HepG2 (cell line): ENCODE results near the gene L3MBTL3. TPM values are rescaled to one million over a fixed set of nuclear protein-coding genes. Genes with fewer than 3 reads are reported as not detected.

Experiments
- ATAC-seq: fragments of 200-7000 bp; cut with Tn5 transposase; 3 replicates; pipeline ENCODE4 v1.9.1; 2020; ENCODE audit warnings: mild to moderate bottlenecking, moderate library complexity
- BruUV-seq: library from RNA; stranded (reverse); fragments of 400-500 nt; replicated peaks from 2 replicates; lab custom pipeline; 2021; lab: Mats Ljungman, UMichigan
- CTCF ChIA-PET: fragments of 300-600 bp; formaldehyde crosslinking; extraction: SDS; loops from one replicate; lab custom pipeline; 2021; ENCODE audit warnings: low total read pairs, inconsistent platforms, low intra/inter-chr PET ratio; lab: Yijun Ruan, JAX
- POLR2A ChIA-PET: fragments of 350-600 bp; sonication (Branson Sonifier 250); formaldehyde crosslinking; loops from one replicate; lab custom pipeline; 2020; ENCODE audit warnings: antibody characterized with exemption, inconsistent platforms; lab: Yijun Ruan, JAX
- DNase-seq: peaks from one replicate; pipeline ENCODE4 v3.0.0-alpha.2; 2015; ENCODE audit warnings: low spot score
- FAIRE-seq: peaks from 3 replicates; lab custom pipeline; 2011; peaks lifted over from hg19 to GRCh38; lab: Jason Lieb, UNC
- H2AFZ ChIP-seq: one replicate; pipeline ENCODE4 v1.6.1; 2011; ENCODE audit warnings: low read length, inconsistent platforms
- H3K27ac ChIP-seq: fragments of 300-600 bp; 3 replicates; pipeline ENCODE4 v1.8.0; 2011; ENCODE audit warnings: mixed run types, mild to moderate bottlenecking, mixed read lengths, low read length, inconsistent platforms; ENCODE audit not compliant: insufficient read depth; ENCODE audit errors: extremely low read length
- H3K27me3 ChIP-seq, 2 experiments: fragments of 200-600 bp in 1 of 2; 2 replicates in 1 of 2; 3 replicates in 1 of 2; pipeline versions ENCODE4 v1.6.0 to v1.8.0; 2011; ENCODE audit warnings: low read length in 2 of 2, mild to moderate bottlenecking in 2 of 2, moderate library complexity in 2 of 2, inconsistent platforms in 1 of 2; ENCODE audit not compliant: insufficient read depth in 2 of 2, control insufficient read depth in 1 of 2
- H3K36me3 ChIP-seq, 2 experiments: fragments of 200-600 bp in 1 of 2; replicated peaks in 1 of 2; 2 replicates in 1 of 2; 3 replicates in 1 of 2; pipeline versions ENCODE4 v1.5.1 to v1.8.0; 2011; ENCODE audit warnings: low read length in 2 of 2, inconsistent platforms in 1 of 2; ENCODE audit not compliant: insufficient read depth in 2 of 2, control insufficient read depth in 1 of 2
- H3K4me1 ChIP-seq: 2 replicates; pipeline ENCODE4 v1.5.1; 2012; ENCODE audit warnings: low read length, inconsistent platforms; ENCODE audit not compliant: insufficient read depth
- H3K4me2 ChIP-seq: 2 replicates; pipeline ENCODE4 v1.6.0; 2011; ENCODE audit warnings: low read depth, low read length, inconsistent platforms
- H3K4me3 ChIP-seq, 3 experiments: fragments of 200-600 bp in 1 of 3; sonication (generic), shearing (Covaris generic) in 1 of 3; replicated peaks in 1 of 3; 2 replicates each; pipeline ENCODE4 v1.5.1; 2011 to 2016; ENCODE audit warnings: low read length in 3 of 3, inconsistent platforms in 2 of 3, low read depth in 2 of 3, mild to moderate bottlenecking in 2 of 3, control low read depth in 1 of 3, mixed read lengths in 1 of 3; ENCODE audit not compliant: insufficient read depth in 1 of 3
- H3K79me2 ChIP-seq: one replicate; pipeline ENCODE4 v1.6.1; 2011; ENCODE audit warnings: low read length, inconsistent platforms; ENCODE audit not compliant: insufficient read depth
- H3K9ac ChIP-seq: 2 replicates; pipeline ENCODE4 v1.6.0; 2011; ENCODE audit warnings: mild to moderate bottlenecking, low read depth, low read length, inconsistent platforms; ENCODE audit not compliant: insufficient read depth
- H3K9me3 ChIP-seq: 2 replicates; pipeline ENCODE4 v1.5.1; 2012; ENCODE audit warnings: mild to moderate bottlenecking, low read length
- H4K20me1 ChIP-seq: 2 replicates; pipeline ENCODE4 v1.6.0; 2011; ENCODE audit warnings: inconsistent platforms, mild to moderate bottlenecking, low read length, moderate library complexity; ENCODE audit not compliant: insufficient read depth
- AGO1 ChIP-seq: fragments of 200-400 bp; formaldehyde crosslinking; IDR thresholded peaks from 2 replicates; pipeline ENCODE4 v1.6.1; 2017; ENCODE audit warnings: mild to moderate bottlenecking, low read depth, low read length, moderate library complexity; ENCODE audit not compliant: poor library complexity, severe bottlenecking
- AHR ChIP-seq: IDR thresholded peaks from 2 replicates; pipeline ENCODE4 v1.6.1; 2018; ENCODE audit warnings: missing genetic modification reagents, missing compliant biosample characterization
- CHD2 ChIP-seq: IDR thresholded peaks from 2 replicates; pipeline ENCODE4 v1.6.1; 2011; ENCODE audit warnings: low read depth, low read length, improper control_type of control experiment
- FOSL1 ChIP-seq: sonication (generic); formaldehyde crosslinking; IDR thresholded peaks from 2 replicates; pipeline ENCODE4 v1.9.0; 2021; ENCODE audit warnings: missing genetic modification reagents, borderline replicate concordance
- HINFP ChIP-seq: sonication (generic); formaldehyde crosslinking; IDR thresholded peaks from 2 replicates; pipeline ENCODE4 v1.4.0; 2020; ENCODE audit warnings: low read depth, mild to moderate bottlenecking, missing genetic modification reagents
- ISX ChIP-seq: sonication (generic); formaldehyde crosslinking; conservative IDR thresholded peaks from 2 replicates; pipeline ENCODE4 v1.5.0; 2020; ENCODE audit warnings: missing genetic modification reagents
- NFIB ChIP-seq: sonication (generic); formaldehyde crosslinking; IDR thresholded peaks from 2 replicates; pipeline ENCODE4 v1.9.0; 2021; ENCODE audit warnings: missing genetic modification reagents, mild to moderate bottlenecking, borderline replicate concordance
- RFXAP ChIP-seq: sonication (generic); formaldehyde crosslinking; IDR thresholded peaks from 2 replicates; pipeline ENCODE4 v1.4.0; 2020; ENCODE audit warnings: missing genetic modification reagents, borderline replicate concordance
- SMAD1 ChIP-seq: sonication (generic); formaldehyde crosslinking; IDR thresholded peaks from 2 replicates; pipeline ENCODE4 v1.4.0; 2020; ENCODE audit warnings: missing genetic modification reagents, low read depth, mild to moderate bottlenecking, borderline replicate concordance
- SMAD3 ChIP-seq: sonication (generic); formaldehyde crosslinking; IDR thresholded peaks from 2 replicates; pipeline ENCODE4 v1.4.0; 2020; ENCODE audit warnings: missing genetic modification reagents
- TEAD3 ChIP-seq: optimal IDR thresholded peaks from 2 replicates; pipeline ENCODE3; 2016; ENCODE audit warnings: borderline replicate concordance
- TRIM22 ChIP-seq: fragments of 450-650 bp; IDR thresholded peaks from 2 replicates; pipeline ENCODE4 v1.6.1; 2017
- ZFP1 ChIP-seq: IDR thresholded peaks from 2 replicates; pipeline ENCODE4 v1.6.1; 2016
- ZKSCAN8 ChIP-seq: IDR thresholded peaks from 2 replicates; pipeline ENCODE4 v1.6.1; 2016; ENCODE audit warnings: borderline replicate concordance, missing genetic modification reagents, missing compliant biosample characterization
- ZNF121 ChIP-seq: sonication (generic); formaldehyde crosslinking; IDR thresholded peaks from 2 replicates; pipeline ENCODE4 v1.5.0; 2020; ENCODE audit warnings: mild to moderate bottlenecking, missing genetic modification reagents
- ZNF207 ChIP-seq: fragments of 450-650 bp; IDR thresholded peaks from 2 replicates; pipeline ENCODE4 v1.6.1; 2016; ENCODE audit warnings: antibody characterized with exemption, borderline replicate concordance
- ZNF230 ChIP-seq: sonication (generic); formaldehyde crosslinking; IDR thresholded peaks from 2 replicates; pipeline ENCODE4 v1.4.0; 2020; ENCODE audit warnings: mild to moderate bottlenecking, missing genetic modification reagents
- ZNF282 ChIP-seq: fragments of 450-650 bp; IDR thresholded peaks from 2 replicates; pipeline ENCODE4 v1.6.1; 2018; ENCODE audit not compliant: partially characterized antibody
- ZNF569 ChIP-seq: sonication (generic); formaldehyde crosslinking; IDR thresholded peaks from 2 replicates; pipeline ENCODE4 v1.5.0; 2020; ENCODE audit warnings: mild to moderate bottlenecking, missing genetic modification reagents, moderate library complexity, borderline replicate concordance
- ZNF7 ChIP-seq: IDR thresholded peaks from 2 replicates; pipeline ENCODE4 v1.6.1; 2016; ENCODE audit warnings: missing biosample characterization, missing genetic modification reagents
- ZNF710 ChIP-seq: sonication (generic); formaldehyde crosslinking; IDR thresholded peaks from 2 replicates; pipeline ENCODE4 v1.5.0; 2020; ENCODE audit warnings: mild to moderate bottlenecking, missing genetic modification reagents, borderline replicate concordance
- ZNF720 ChIP-seq: sonication (generic); formaldehyde crosslinking; IDR thresholded peaks from 2 replicates; pipeline ENCODE4 v1.4.0; 2020; ENCODE audit warnings: missing genetic modification reagents
- WGBS: methylation state at CpG from one replicate; pipeline ENCODE4 v1.1.6; 2017; ENCODE audit warnings: low lambda C conversion rate; 5-methylcytosine and 5-hydroxymethylcytosine counted together
- in situ Hi-C: cut with HindIII; loops from 2 replicates; pipeline ENCODE4 v1.10.0; 2017; ENCODE audit warnings: low pct_unique_long_range_greater_than_20kb; ENCODE audit not compliant: extremely low pct_ligation_motif_present
- intact Hi-C: fragments of 100-400 bp; cut with micrococcal nuclease; formaldehyde crosslinking; loops from one replicate; pipeline ENCODE4 v1.10.0; 2022; ENCODE audit not compliant: unreplicated experiment
- polyA plus RNA-seq, 8 experiments: library from polyadenylated mRNA; depleted of rRNA in 3 of 8; stranded (reverse) in 7 of 8; unstranded in 1 of 8; fragments of >200 nt; fragmentation: Illumina TruSeq in 4 of 8; extraction: Trizol in 4 of 8; gene quantifications; 2 replicates each; pipeline versions ENCODE4 v1.2.1 to v1.2.3, GENCODE V29; 2011 to 2016; ENCODE audit warnings: low read depth in 4 of 8, missing spikeins in 1 of 8, mixed read lengths in 1 of 8; ENCODE audit not compliant: insufficient read depth in 1 of 8
- total RNA-seq, 5 experiments: library from RNA; depleted of rRNA; stranded (reverse); fragments of >200 nt; fragmentation: Illumina TruSeq; extraction: Trizol; gene quantifications; 2 replicates each; pipeline ENCODE4 v1.2.3, GENCODE V29; 2016; ENCODE audit warnings: low read depth in 1 of 5

Gene L3MBTL3
- total and polyA plus RNA-seq, 2 of the 13 experiments (the other 11 are each of a cell fraction or from before 2014, with no cell fraction given) = 1.5 to 2.5 TPM

GRCh38 chr6:130176378-130176777, 158.0 kb downstream of the L3MBTL3 start (continued):
- TF ChIP-seq CHD2 = no peak
- TF ChIP-seq ZNF121 (CRISPR knock-in tag) = no peak
- no peak for TF ChIP-seq NFIB (CRISPR knock-in tag)
- no peak for TF ChIP-seq RFXAP

GRCh38 chr6:130178692-130179091, 160.3 kb downstream of the L3MBTL3 start:
- Histone ChIP-seq H3K9me3 (no peaks in the 10 kb centered on the region), H3K36me3 (no peaks in the 10 kb centered on the region), H2AFZ (no peak overlapping the region), H3K27me3 (no peaks in the 10 kb centered on the region; a peak in 2 of 5 replicates), H3K4me2 (no peak overlapping the region), H4K20me1 (no peaks in the 10 kb centered on the region), H3K79me2 (no peaks in the 10 kb centered on the region), H3K27ac (no peak overlapping the region), H3K4me1 (no peaks in the 10 kb centered on the region), H3K4me3 (no peak overlapping the region), H3K9ac (no peak overlapping the region)
- DNase-seq (peak; percentile 39), ATAC-seq (peak; percentile 83), FAIRE-seq (no peak)
- POLR2A ChIA-PET = no interaction called here
- intact Hi-C loops (no loop called here), in situ Hi-C loops (no loop called here)
- CTCF ChIA-PET = no interaction called here
- no TSS peak for BruUV-seq
- 41% methylated on average over 1 of the region's 1 CpG for WGBS
- no peak for TF ChIP-seq ZNF710 (CRISPR knock-in tag)
- TF ChIP-seq TEAD3 = peak; percentile 74
- no peak for TF ChIP-seq TRIM22
- no peak for TF ChIP-seq ZNF7 (CRISPR knock-in tag)
- TF ChIP-seq ZNF282 = no peak
- TF ChIP-seq FOSL1 (CRISPR knock-in tag) = peak; percentile 37; the same call in 1 of the 2 replicates
- 0 out of 2 replicates have a peak, but pooled peaks have one; percentile 27 for TF ChIP-seq ZKSCAN8
- TF ChIP-seq SMAD1 = no peak
- no peak for TF ChIP-seq ZNF720 (CRISPR knock-in tag)
- TF ChIP-seq HINFP (CRISPR knock-in tag) = no peak
- no peak for TF ChIP-seq ZNF230 (CRISPR knock-in tag)
- TF ChIP-seq ZNF207 = no peak
- TF ChIP-seq AHR (CRISPR knock-in tag) = no peak
- no peak for TF ChIP-seq SMAD3 (CRISPR knock-in tag)
- TF ChIP-seq ZNF569 (CRISPR knock-in tag) = no peak
- TF ChIP-seq ZFP1 (CRISPR knock-in tag) = no peak
- no peak for TF ChIP-seq AGO1
- no peak for TF ChIP-seq ISX (CRISPR knock-in tag)
